MM.1S (cell line): ENCODE data around the gene PLEKHA7.

ENCODE experiments used
- DNase-seq: peaks from one replicate; pipeline ENCODE4 v3.0.0-alpha.2; 2015
- H2AFZ ChIP-seq: fragments of 300-600 bp; sonication (generic); 2 replicates; pipeline ENCODE4 v1.6.0; 2016; ENCODE audit warnings: antibody characterized with exemption, low read length
- H3F3A ChIP-seq: fragments of 300-600 bp; sonication (generic); 2 replicates; pipeline ENCODE4 v1.6.1; 2016; ENCODE audit warnings: mild to moderate bottlenecking, antibody characterized with exemption, low read length, moderate library complexity, mixed read lengths; ENCODE audit not compliant: insufficient read depth
- H3K27ac ChIP-seq: fragments of 300-600 bp; sonication (generic); 2 replicates; pipeline ENCODE4 v1.5.1; 2016; ENCODE audit warnings: mild to moderate bottlenecking, low read length
- H3K27me3 ChIP-seq: fragments of 300-600 bp; sonication (generic); replicated peaks from 2 replicates; pipeline ENCODE4 v1.6.0; 2016; ENCODE audit warnings: low read length; ENCODE audit not compliant: insufficient read depth
- H3K36me3 ChIP-seq: fragments of 300-600 bp; sonication (generic); replicated peaks from 2 replicates; pipeline ENCODE4 v1.6.1; 2016; ENCODE audit warnings: mild to moderate bottlenecking, low read length, mixed read lengths; ENCODE audit not compliant: insufficient read depth
- H3K4me1 ChIP-seq: fragments of 300-600 bp; sonication (generic); 2 replicates; pipeline ENCODE4 v1.6.1; 2016; ENCODE audit warnings: low read length, mixed read lengths
- H3K4me2 ChIP-seq: fragments of 300-600 bp; sonication (generic); 2 replicates; pipeline ENCODE4 v1.6.0; 2016; ENCODE audit warnings: low read depth, low read length
- H3K4me3 ChIP-seq: fragments of 300-600 bp; sonication (generic); 2 replicates; pipeline ENCODE4 v1.5.1; 2016; ENCODE audit warnings: low read length, mixed read lengths
- H3K79me2 ChIP-seq: fragments of 300-600 bp; sonication (generic); 2 replicates; pipeline ENCODE4 v1.6.1; 2016; ENCODE audit warnings: mixed run types, low read length, mixed read lengths
- H3K9ac ChIP-seq: fragments of 300-600 bp; sonication (generic); 2 replicates; pipeline ENCODE4 v1.6.1; 2016; ENCODE audit warnings: low read length, mixed read lengths
- H3K9me2 ChIP-seq: fragments of 300-600 bp; sonication (generic); replicated peaks from 2 replicates; pipeline ENCODE4 v1.6.1; 2016; ENCODE audit warnings: mild to moderate bottlenecking, low read length, mixed read lengths; ENCODE audit not compliant: insufficient read depth
- H3K9me3 ChIP-seq: fragments of 300-600 bp; sonication (generic); replicated peaks from 2 replicates; pipeline ENCODE4 v1.6.1; 2016; ENCODE audit warnings: mild to moderate bottlenecking, low read length, mixed read lengths; ENCODE audit not compliant: insufficient read depth
- H4K20me1 ChIP-seq: fragments of 300-600 bp; sonication (generic); 2 replicates; pipeline ENCODE4 v1.6.1; 2016; ENCODE audit warnings: mild to moderate bottlenecking, low read length, moderate library complexity, mixed read lengths; ENCODE audit not compliant: insufficient read depth
- CTCF ChIP-seq: fragments of 300-600 bp; sonication (generic); IDR thresholded peaks from 2 replicates; pipeline ENCODE4 v1.5.1; 2016; ENCODE audit warnings: antibody characterized with exemption, low read length, mixed read lengths
- EZH2 ChIP-seq: fragments of 300-600 bp; sonication (generic); optimal IDR thresholded peaks from 2 replicates; pipeline ENCODE3; 2017; ENCODE audit warnings: low read depth, mild to moderate bottlenecking, antibody characterized with exemption, low read length, mixed read lengths
- EZH2phosphoT487 ChIP-seq: fragments of 300-600 bp; sonication (generic); IDR thresholded peaks from 2 replicates; pipeline ENCODE4 v1.6.1; 2018; ENCODE audit warnings: antibody characterized with exemption, low read length

The PLEKHA7 gene

GRCh38 chr11:16784097-16784496, 230.1 kb downstream of the PLEKHA7 start:
- no peaks in the 10 kb centered on the region for H3K27me3 ChIP-seq
- no peak overlapping the region for H2AFZ ChIP-seq
- peaks cover 4% of the 10 kb centered on the region; the same call in 1 of the 2 replicates for H4K20me1 ChIP-seq
- TF ChIP-seq CTCF (no peak), EZH2phosphoT487 (no peak), EZH2 (no peak)
- no peaks in the 10 kb centered on the region for H3K79me2 ChIP-seq
- no peaks in the 10 kb centered on the region for H3K9me2 ChIP-seq
- H3K9me3 ChIP-seq = no peaks in the 10 kb centered on the region
- no peaks in the 10 kb centered on the region; the same call in 1 of the 2 replicates for H3K36me3 ChIP-seq
- H3K9ac ChIP-seq = no peak overlapping the region
- DNase-seq = no peak
- H3K4me1 ChIP-seq = no peaks in the 10 kb centered on the region
- H3K4me2 ChIP-seq = no peak overlapping the region
- no peak overlapping the region for H3K27ac ChIP-seq
- H3F3A ChIP-seq = no peaks in the 10 kb centered on the region
- no peak overlapping the region for H3K4me3 ChIP-seq

- no peak overlapping the region for H3K27ac ChIP-seq
- no peaks in the 10 kb centered on the region for H3K27me3 ChIP-seq
- H2AFZ ChIP-seq = no peak overlapping the region
- H3K4me3 ChIP-seq = no peak overlapping the region
- no peak overlapping the region for H3K4me2 ChIP-seq
- DNase-seq = no peak
- H3F3A ChIP-seq = no peaks in the 10 kb centered on the region
- H4K20me1 ChIP-seq = peaks cover 4% of the 10 kb centered on the region; the same call in 1 of the 2 replicates
- H3K9me3 ChIP-seq = no peaks in the 10 kb centered on the region
- H3K4me1 ChIP-seq = no peaks in the 10 kb centered on the region
- no peak overlapping the region for H3K9ac ChIP-seq
- no peaks in the 10 kb centered on the region for H3K79me2 ChIP-seq
- H3K9me2 ChIP-seq = no peaks in the 10 kb centered on the region
- no peaks in the 10 kb centered on the region; the same call in 1 of the 2 replicates for H3K36me3 ChIP-seq
- TF ChIP-seq CTCF (no peak), EZH2 (no peak), EZH2phosphoT487 (no peak)
Measured at GRCh38 chr11:16783321-16783801, 230.9 kb downstream of the PLEKHA7 start.

- DNase-seq = no peak
Measured at GRCh38 chr11:16781936-16782919, 232.0 kb downstream of the PLEKHA7 start.

More at GRCh38 chr11:16781936-16782919, 232.0 kb downstream of the PLEKHA7 start:
- H3K4me2 ChIP-seq = no peak overlapping the region
- H3K79me2 ChIP-seq = no peaks in the 10 kb centered on the region
- no peaks in the 10 kb centered on the region for H4K20me1 ChIP-seq
- H3K27me3 ChIP-seq = no peaks in the 10 kb centered on the region
- no peak overlapping the region for H3K9ac ChIP-seq
- H3K36me3 ChIP-seq = no peaks in the 10 kb centered on the region; the same call in 1 of the 2 replicates
- H3F3A ChIP-seq = no peaks in the 10 kb centered on the region
- no peak overlapping the region for H3K4me3 ChIP-seq
- no peak for TF ChIP-seq EZH2phosphoT487
- no peak for TF ChIP-seq EZH2
- no peak for TF ChIP-seq CTCF
- H2AFZ ChIP-seq = no peak overlapping the region
- no peaks in the 10 kb centered on the region for H3K4me1 ChIP-seq
- no peaks in the 10 kb centered on the region for H3K9me3 ChIP-seq
- H3K9me2 ChIP-seq = no peaks in the 10 kb centered on the region
- no peak overlapping the region for H3K27ac ChIP-seq
